H1 (cell line): ENCODE measurements around the gene RGS14. TPM values are rescaled to one million over a fixed set of nuclear protein-coding genes. Genes with fewer than 3 reads are reported as not detected.

Experiments
- EP300 ChIP-seq, 2 experiments: IDR thresholded peaks; 1 replicate in 1 of 2; 2 replicates in 1 of 2; pipeline ENCODE4 v1.6.1; 2011 to 2012; ENCODE audit warnings: low read depth in 2 of 2, low read length in 2 of 2, mild to moderate bottlenecking in 2 of 2, borderline replicate concordance in 1 of 2, inconsistent platforms in 1 of 2, moderate library complexity in 1 of 2
- polyA plus RNA-seq, 7 experiments: library from polyadenylated mRNA; depleted of rRNA in 3 of 7; stranded (reverse) in 5 of 7; unstranded in 2 of 7; fragments of >200 nt in 5 of 7; fragments of 200-250 nt in 2 of 7; gene quantifications; 1 replicate in 5 of 7; 2 replicates in 1 of 7; 4 replicates in 1 of 7; pipeline versions ENCODE4 v1.2.1 to v1.2.3, GENCODE V29; 2011 to 2013; ENCODE audit warnings: missing spikeins in 2 of 7, mixed read lengths in 2 of 7
- total RNA-seq: library from RNA; stranded (reverse); fragmentation: NEBNext Ultra II Directional; extraction: Animal tissue kit (Norgen Biotek cat#: 25700); gene quantifications from 2 replicates; pipeline ENCODE4 v1.2.1, GENCODE V29; 2021

RGS14 gene
- total and polyA plus RNA-seq, 2 of the 8 experiments (the other 6 are each of a cell fraction or from before 2014, with no cell fraction given), result 24.4 to 46.1 TPM

GRCh38 chr5:177334155-177334551, 23.6 kb upstream of the RGS14 start (continued):
- TF ChIP-seq EP300 (IDR thresholded peaks at IDR 0.05; ENCODE audit: borderline replicate concordance in 1 of 2, low read depth in 2 of 2, low read length in 2 of 2), result no peak
